ENCODE measurements around the gene C19orf33. TPM values are rescaled to one million over a fixed set of nuclear protein-coding genes. Genes with fewer than 3 reads are reported as not detected.
"Not testable (repeated sequence)": the region's sequence is repeated elsewhere in the genome, so short reads cannot be mapped to it uniquely, and the experiment has no call there.

Gene C19orf33
- total and polyA plus RNA-seq, 9 donors, result 0.44 to 9.2 (median 0.89) TPM; not detected in 1

DNA sequence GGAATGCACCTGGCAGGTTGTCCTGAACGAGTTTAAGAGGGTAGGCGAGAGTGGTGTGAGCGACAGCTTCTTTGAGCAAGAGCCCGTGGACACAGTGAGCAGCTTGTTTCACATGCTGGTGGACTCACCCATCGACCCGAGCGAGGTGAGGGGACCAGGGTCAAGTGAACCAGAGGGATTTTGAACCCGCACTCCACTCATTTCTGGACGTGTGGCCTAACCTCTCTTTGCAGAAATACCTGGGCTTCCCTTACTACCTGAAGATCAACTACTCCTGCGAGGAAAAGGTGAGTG lies 33.3 kb downstream of the C19orf33 start:
- 59% methylated on average over 9 of the region's 10 CpGs for WGBS (ENCODE audit: insufficient coverage)
- Histone ChIP-seq H3K4me1 (ENCODE audit: control insufficient read depth, insufficient read depth, low read length) (peaks cover 9% of the 10 kb centered on the region), H3K9me3 (replicated peaks; ENCODE audit: control insufficient read depth, low read depth, low read length) (no peaks in the 10 kb centered on the region), H3K27ac (ENCODE audit: low read length) (peak overlapping the region; percentile 99), H3K27me3 (ENCODE audit: control insufficient read depth, insufficient read depth, low read length) (no peaks in the 10 kb centered on the region), H3K4me3 (ENCODE audit: low read length) (peak overlapping the region; percentile 77), H3K36me3 (ENCODE audit: control insufficient read depth, insufficient read depth, low read length) (no peaks in the 10 kb centered on the region)
- DNase-seq, result no peak

DNA sequence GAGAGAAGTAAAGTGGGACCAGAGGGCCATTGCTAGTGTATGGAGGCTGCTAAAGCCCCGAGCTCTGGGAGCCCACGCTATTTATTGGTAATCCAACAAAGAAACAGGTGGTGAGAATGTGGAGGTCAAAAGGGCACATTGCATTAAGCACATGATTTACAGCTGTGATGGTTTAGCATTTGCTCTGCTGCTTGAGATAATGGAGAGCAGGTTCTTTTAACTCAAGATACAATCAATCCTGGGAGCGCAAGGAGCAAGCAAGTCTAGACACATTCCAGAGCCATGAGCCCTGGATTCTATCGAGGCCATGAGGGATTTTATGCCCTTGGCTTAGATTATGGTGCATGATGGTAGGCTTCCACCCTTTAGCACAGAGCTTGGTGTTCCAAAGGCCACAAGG lies 35.0 kb downstream of the C19orf33 start:
- DNase-seq; H3K4me3 ChIP-seq (ENCODE audit: low read length); H3K27me3 ChIP-seq (ENCODE audit: control insufficient read depth, insufficient read depth, low read length); H3K4me1 ChIP-seq (ENCODE audit: control insufficient read depth, insufficient read depth, low read length); H3K27ac ChIP-seq (ENCODE audit: low read length); H3K36me3 ChIP-seq (ENCODE audit: control insufficient read depth, insufficient read depth, low read length); H3K9me3 ChIP-seq (replicated peaks; ENCODE audit: control insufficient read depth, low read depth, low read length): not testable (repeated sequence)
- WGBS (ENCODE audit: insufficient coverage), result 28% methylated on average over 2 of the region's 4 CpGs

DNA sequence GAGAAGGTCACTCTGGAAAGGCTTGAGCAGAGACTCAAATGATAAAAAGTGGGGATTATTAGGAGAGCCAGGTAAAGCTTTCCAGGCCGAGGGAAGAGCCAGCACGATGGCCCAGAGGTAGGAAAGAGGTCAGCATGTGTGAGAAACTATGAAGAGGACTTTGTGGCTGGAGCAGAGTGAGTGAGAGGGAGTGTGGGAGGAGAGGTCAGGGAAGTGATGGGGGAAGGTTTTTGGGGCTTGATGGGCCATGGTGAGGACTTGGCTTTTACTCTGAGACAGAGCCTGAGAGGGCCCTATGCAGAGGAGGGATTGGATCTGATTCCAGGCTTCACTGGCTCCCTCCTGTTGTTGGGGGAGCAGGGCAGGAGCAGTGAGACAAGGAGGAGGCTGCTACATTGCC lies 36.9 kb downstream of the C19orf33 start:
- 80% methylated on average over 2 of the region's 2 CpGs for WGBS (ENCODE audit: insufficient coverage)
- no peak overlapping the region for H3K4me3 ChIP-seq (ENCODE audit: low read length)
- H3K36me3 ChIP-seq (ENCODE audit: control insufficient read depth, insufficient read depth, low read length), result peaks cover 6% of the 10 kb centered on the region
- no peak for DNase-seq
- H3K4me1 ChIP-seq (ENCODE audit: control insufficient read depth, insufficient read depth, low read length), result peaks cover 9% of the 10 kb centered on the region
- H3K27me3 ChIP-seq (ENCODE audit: control insufficient read depth, insufficient read depth, low read length), result no peaks in the 10 kb centered on the region
- H3K27ac ChIP-seq (ENCODE audit: low read length), result no peak overlapping the region
- no peaks in the 10 kb centered on the region for H3K9me3 ChIP-seq (replicated peaks; ENCODE audit: control insufficient read depth, low read depth, low read length)

DNA sequence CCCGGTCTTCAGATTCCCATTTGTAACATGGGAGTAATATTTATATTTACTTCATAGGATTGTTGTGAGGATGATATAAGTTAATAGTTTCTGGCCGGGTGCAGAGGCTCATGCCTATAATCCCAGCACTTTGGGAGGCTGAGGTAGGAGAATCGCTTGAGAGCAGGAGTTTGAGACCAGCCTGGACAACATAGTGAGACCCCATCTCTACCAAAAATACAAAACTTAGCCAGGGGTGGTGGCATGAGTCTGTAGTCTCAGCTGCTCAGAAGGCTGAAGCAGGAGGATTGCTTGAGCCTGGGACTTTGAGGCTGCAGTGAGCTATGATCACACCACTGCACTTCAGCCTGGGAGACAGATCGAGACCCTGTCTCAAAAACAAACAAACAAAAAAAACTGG lies 42.8 kb downstream of the C19orf33 start:
- Histone ChIP-seq H3K4me3 (ENCODE audit: low read length) (no peak overlapping the region), H3K9me3 (replicated peaks; ENCODE audit: control insufficient read depth, low read depth, low read length) (no peaks in the 10 kb centered on the region), H3K27ac (ENCODE audit: low read length) (no peak overlapping the region), H3K27me3 (ENCODE audit: control insufficient read depth, insufficient read depth, low read length) (no peaks in the 10 kb centered on the region), H3K4me1 (ENCODE audit: control insufficient read depth, insufficient read depth, low read length) (no peaks in the 10 kb centered on the region), H3K36me3 (ENCODE audit: control insufficient read depth, insufficient read depth, low read length) (peaks cover 6% of the 10 kb centered on the region)
- DNase-seq, result no peak
- 60% methylated on average over 1 of the region's 4 CpGs for WGBS (ENCODE audit: insufficient coverage)

DNA sequence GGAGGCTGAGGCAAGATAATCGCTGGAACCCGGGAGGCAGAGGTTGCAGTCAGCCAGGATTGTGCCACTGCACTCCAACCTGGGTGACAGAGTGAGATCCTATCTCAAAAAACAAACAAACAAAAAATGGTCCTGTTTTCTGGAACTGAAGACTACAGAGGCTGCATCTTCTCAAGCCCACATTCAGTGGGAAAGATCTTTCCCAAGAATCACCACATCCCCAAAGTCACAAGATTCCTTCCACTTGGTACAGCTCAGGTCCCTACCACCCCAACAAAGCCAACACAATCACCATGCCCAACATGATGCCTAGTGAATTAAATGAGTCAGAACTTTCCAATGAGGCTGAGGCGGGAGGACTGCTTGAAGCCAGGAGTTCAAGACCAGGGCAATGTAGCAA lies 46.8 kb downstream of the C19orf33 start:
- Histone ChIP-seq H3K4me3 (ENCODE audit: low read length) (no peak overlapping the region), H3K9me3 (replicated peaks; ENCODE audit: control insufficient read depth, low read depth, low read length) (no peaks in the 10 kb centered on the region), H3K4me1 (ENCODE audit: control insufficient read depth, insufficient read depth, low read length) (peaks cover 5% of the 10 kb centered on the region), H3K27ac (ENCODE audit: low read length) (no peak overlapping the region), H3K27me3 (ENCODE audit: control insufficient read depth, insufficient read depth, low read length) (peaks cover 4% of the 10 kb centered on the region), H3K36me3 (ENCODE audit: control insufficient read depth, insufficient read depth, low read length) (no peaks in the 10 kb centered on the region)
- no peak for DNase-seq
- WGBS (ENCODE audit: insufficient coverage), result no CpG with 5 or more reads among the region's 3 CpGs

DNA sequence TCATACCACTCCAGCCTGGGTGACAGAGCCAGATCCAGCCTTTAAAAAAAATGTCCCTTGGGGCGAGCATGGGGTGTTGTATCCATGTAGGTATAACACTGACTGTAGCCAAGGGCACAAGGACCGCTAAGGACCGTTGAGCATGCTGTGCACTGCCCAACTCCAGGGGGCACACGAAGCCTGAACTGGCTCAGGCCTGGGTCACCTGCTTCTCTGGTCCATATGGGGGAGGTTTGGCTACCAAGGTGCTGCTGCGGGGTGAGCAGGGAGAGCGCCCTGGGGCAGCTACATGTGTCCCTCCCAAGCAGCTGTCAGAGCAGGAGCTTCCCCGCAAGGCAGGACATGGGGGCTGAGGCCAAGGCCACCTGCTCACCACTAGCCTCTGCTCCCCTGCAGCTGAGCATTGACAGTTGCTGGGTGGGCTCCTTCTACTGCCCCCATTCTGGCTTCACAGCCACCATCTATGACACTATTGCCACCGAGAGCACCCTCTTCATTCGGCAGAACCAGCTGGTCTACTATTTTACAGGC lies 47.9 kb downstream of the C19orf33 start:
- 69% methylated on average over 7 of the region's 9 CpGs for WGBS (ENCODE audit: insufficient coverage)
- H3K36me3 ChIP-seq (ENCODE audit: control insufficient read depth, insufficient read depth, low read length), result no peaks in the 10 kb centered on the region
- H3K27me3 ChIP-seq (ENCODE audit: control insufficient read depth, insufficient read depth, low read length), result peaks cover 12% of the 10 kb centered on the region
- no peaks in the 10 kb centered on the region for H3K9me3 ChIP-seq (replicated peaks; ENCODE audit: control insufficient read depth, low read depth, low read length)
- peaks cover 5% of the 10 kb centered on the region for H3K4me1 ChIP-seq (ENCODE audit: control insufficient read depth, insufficient read depth, low read length)
- no peak overlapping the region for H3K4me3 ChIP-seq (ENCODE audit: low read length)
- H3K27ac ChIP-seq (ENCODE audit: low read length), result no peak overlapping the region
- no peak for DNase-seq

DNA sequence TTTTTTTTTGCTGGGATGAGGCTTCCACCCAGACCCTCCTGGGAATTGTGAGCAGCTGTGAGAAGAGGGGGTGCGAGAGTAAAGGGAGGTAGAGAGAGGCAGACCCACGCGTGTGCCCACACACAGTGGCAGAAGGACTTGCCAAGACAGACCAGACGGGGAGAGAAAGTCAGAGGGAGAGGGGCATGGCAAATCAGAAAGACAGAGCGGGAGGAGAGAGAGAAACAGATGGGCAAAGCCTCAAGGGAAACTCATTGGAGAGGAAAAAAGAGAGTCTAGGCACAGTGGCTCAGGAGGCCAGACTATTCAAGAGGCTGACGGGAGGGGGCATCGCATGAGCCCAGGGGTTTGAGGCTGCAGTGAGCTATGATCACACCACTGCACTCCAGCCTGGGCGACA lies 48.6 kb downstream of the C19orf33 start:
- peaks cover 18% of the 10 kb centered on the region for H3K27me3 ChIP-seq (ENCODE audit: control insufficient read depth, insufficient read depth, low read length)

More for the DNA sequence above, 48.6 kb downstream of the C19orf33 start:
- Histone ChIP-seq H3K4me1 (ENCODE audit: control insufficient read depth, insufficient read depth, low read length) (peaks cover 5% of the 10 kb centered on the region), H3K9me3 (replicated peaks; ENCODE audit: control insufficient read depth, low read depth, low read length) (no peaks in the 10 kb centered on the region), H3K4me3 (ENCODE audit: low read length) (no peak overlapping the region), H3K36me3 (ENCODE audit: control insufficient read depth, insufficient read depth, low read length) (no peaks in the 10 kb centered on the region), H3K27ac (ENCODE audit: low read length) (no peak overlapping the region)
- WGBS (ENCODE audit: insufficient coverage), result 53% methylated on average over 5 of the region's 8 CpGs
- no peak for DNase-seq

Other genes starting within 250 kb of the C19orf33 start
- 2.0 TPM for gene DPF1, start 80.0 kb upstream of the C19orf33 start, total RNA-seq
- 1 to 10 TPM; 3.0 to 4.9 (median 4.4) TPM for gene DPF1, start 80.0 kb upstream of the C19orf33 start, polyA plus RNA-seq (ENCODE audit: insufficient read depth in 1 of 8, insufficient read length in 8 of 8, low replicate concordance in 1 of 8)
- gene PPP1R14A, start 47.9 kb upstream of the C19orf33 start, total RNA-seq, result 2.9 TPM
- gene PPP1R14A, start 47.9 kb upstream of the C19orf33 start, polyA plus RNA-seq (ENCODE audit: insufficient read depth in 1 of 8, insufficient read length in 8 of 8, low replicate concordance in 1 of 8), result 10 to 100 TPM; 12.2 to 24.2 (median 19.6) TPM
- 2.6 TPM for gene SPINT2, start 39.7 kb upstream of the C19orf33 start, total RNA-seq
- 10 to 100 TPM in 2 of 8 donors, 1 to 10 TPM in 6; 4.1 to 30.1 (median 4.8) TPM for gene SPINT2, start 39.7 kb upstream of the C19orf33 start, polyA plus RNA-seq (ENCODE audit: insufficient read depth in 1 of 8, insufficient read length in 8 of 8, low replicate concordance in 1 of 8)
- gene YIF1B, start 11.7 kb downstream of the C19orf33 start, total RNA-seq, result 25.9 TPM
- gene YIF1B, start 11.7 kb downstream of the C19orf33 start, polyA plus RNA-seq (ENCODE audit: insufficient read depth in 1 of 8, insufficient read length in 8 of 8, low replicate concordance in 1 of 8), result 10 to 100 TPM; 27.6 to 32.5 (median 30.5) TPM
- 2.6 TPM for gene KCNK6, start 15.6 kb downstream of the C19orf33 start, total RNA-seq
- 1 to 10 TPM; 2.0 to 4.4 (median 2.9) TPM for gene KCNK6, start 15.6 kb downstream of the C19orf33 start, polyA plus RNA-seq (ENCODE audit: insufficient read depth in 1 of 8, insufficient read length in 8 of 8, low replicate concordance in 1 of 8)
- gene CATSPERG, start 31.6 kb downstream of the C19orf33 start, total RNA-seq, result 3.2 TPM
- 1 to 10 TPM; 1.1 to 3.6 (median 2.0) TPM for gene CATSPERG, start 31.6 kb downstream of the C19orf33 start, polyA plus RNA-seq (ENCODE audit: insufficient read depth in 1 of 8, insufficient read length in 8 of 8, low replicate concordance in 1 of 8)
- gene PSMD8, start 70.3 kb downstream of the C19orf33 start, total RNA-seq, result 133 TPM
- 100 to 1,000 TPM; 124 to 150 (median 141) TPM for gene PSMD8, start 70.3 kb downstream of the C19orf33 start, polyA plus RNA-seq (ENCODE audit: insufficient read depth in 1 of 8, insufficient read length in 8 of 8, low replicate concordance in 1 of 8)
- gene GGN, start 83.8 kb downstream of the C19orf33 start, total RNA-seq, result not detected
- under 1 TPM in 7 of 8 donors, not detected in 1; 0.09 to 0.84 (median 0.34) TPM for gene GGN, start 83.8 kb downstream of the C19orf33 start, polyA plus RNA-seq (ENCODE audit: insufficient read depth in 1 of 8, insufficient read length in 8 of 8, low replicate concordance in 1 of 8)
- gene SPRED3, start 84.4 kb downstream of the C19orf33 start, total RNA-seq, result 0.09 TPM
- under 1 TPM; 0.21 to 0.87 (median 0.41) TPM for gene SPRED3, start 84.4 kb downstream of the C19orf33 start, polyA plus RNA-seq (ENCODE audit: insufficient read depth in 1 of 8, insufficient read length in 8 of 8, low replicate concordance in 1 of 8)
- 9.0 TPM for gene FAM98C, start 98.8 kb downstream of the C19orf33 start, total RNA-seq
- 10 to 100 TPM in 3 of 8 donors, 1 to 10 TPM in 5; 8.0 to 15.4 (median 9.7) TPM for gene FAM98C, start 98.8 kb downstream of the C19orf33 start, polyA plus RNA-seq (ENCODE audit: insufficient read depth in 1 of 8, insufficient read length in 8 of 8, low replicate concordance in 1 of 8)
- gene RASGRP4, start 122.0 kb downstream of the C19orf33 start, total RNA-seq, result 0.98 TPM
- gene RASGRP4, start 122.0 kb downstream of the C19orf33 start, polyA plus RNA-seq (ENCODE audit: insufficient read depth in 1 of 8, insufficient read length in 8 of 8, low replicate concordance in 1 of 8), result 1 to 10 TPM; 1.6 to 2.9 (median 2.2) TPM
- 145 TPM for gene RYR1, start 129.4 kb downstream of the C19orf33 start, total RNA-seq
- 100 to 1,000 TPM; 279 to 817 (median 513) TPM for gene RYR1, start 129.4 kb downstream of the C19orf33 start, polyA plus RNA-seq (ENCODE audit: insufficient read depth in 1 of 8, insufficient read length in 8 of 8, low replicate concordance in 1 of 8)